Measurements from ENCODE around the gene B3GALT6. TPM values are rescaled to one million over a fixed set of nuclear protein-coding genes. Genes with fewer than 3 reads are reported as not detected.

Gene B3GALT6
- polyA plus RNA-seq, 1 donor from 2014 or later = 5.6 TPM

- Mint-ChIP-seq H3K27me3 (no peaks in the 10 kb centered on the region), H3K27ac (peak overlapping the region in 1 of 3 donors; percentile 67)
These were observed 14.2 kb upstream of the B3GALT6 start for GRCh38 chr1:1217621-1218523.

GRCh38 chr1:1218524-1219200 is 13.4 kb upstream of the B3GALT6 start:
- H3K4me3 Mint-ChIP-seq = no peak overlapping the region
- no peaks in the 10 kb centered on the region for H3K9me3 Mint-ChIP-seq
- no peaks in the 10 kb centered on the region for H3K27me3 Mint-ChIP-seq
- no peak overlapping the region for H3K27ac Mint-ChIP-seq
- peaks cover 0 to 14% (median 11%) of the 10 kb centered on the region in 3 donors for H3K4me1 Mint-ChIP-seq
- peaks cover 2% of the 10 kb centered on the region for H3K36me3 Mint-ChIP-seq

More at GRCh38 chr1:1217621-1218523, 14.2 kb upstream of the B3GALT6 start:
- no peaks in the 10 kb centered on the region for H3K9me3 Mint-ChIP-seq
- H3K4me1 Mint-ChIP-seq = peaks cover 0 to 12% (median 11%) of the 10 kb centered on the region in 3 donors
- H3K4me3 Mint-ChIP-seq = no peak overlapping the region
- peaks cover 2% of the 10 kb centered on the region for H3K36me3 Mint-ChIP-seq

- Mint-ChIP-seq H3K9me3 (no peaks in the 10 kb centered on the region), H3K4me3 (no peak overlapping the region), H3K27ac (no peak overlapping the region), H3K4me1 (peaks cover 0 to 14% (median 10%) of the 10 kb centered on the region in 3 donors), H3K27me3 (no peaks in the 10 kb centered on the region), H3K36me3 (peaks cover 2% of the 10 kb centered on the region)
These were observed 12.7 kb upstream of the B3GALT6 start for GRCh38 chr1:1219341-1219740.

GRCh38 chr1:1220197-1220596 is 11.8 kb upstream of the B3GALT6 start:
- H3K4me3 Mint-ChIP-seq = no peak overlapping the region
- H3K9me3 Mint-ChIP-seq = no peaks in the 10 kb centered on the region
- H3K27ac Mint-ChIP-seq = peak overlapping the region in 1 of 3 donors; percentile 25
- H3K36me3 Mint-ChIP-seq = peaks cover 2% of the 10 kb centered on the region
- H3K27me3 Mint-ChIP-seq = no peaks in the 10 kb centered on the region
- H3K4me1 Mint-ChIP-seq = peaks cover 0 to 7% (median 3%) of the 10 kb centered on the region in 3 donors

GRCh38 chr1:1221887-1222574 is 10.0 kb upstream of the B3GALT6 start:
- Mint-ChIP-seq H3K27ac (no peak overlapping the region), H3K4me3 (no peak overlapping the region), H3K9me3 (no peaks in the 10 kb centered on the region), H3K27me3 (no peaks in the 10 kb centered on the region), H3K4me1 (peaks cover 0 to 2% (median 1%) of the 10 kb centered on the region in 3 donors), H3K36me3 (peaks cover 2% of the 10 kb centered on the region)

- Mint-ChIP-seq H3K27ac (peak overlapping the region; percentile 29 to 85 (median 58)), H3K4me1 (peaks cover 0 to 2% (median 1%) of the 10 kb centered on the region in 3 donors), H3K27me3 (no peaks in the 10 kb centered on the region), H3K36me3 (peaks cover 2% of the 10 kb centered on the region), H3K9me3 (no peaks in the 10 kb centered on the region), H3K4me3 (peak overlapping the region in 1 of 4 donors; percentile 27)
These were observed 9.3 kb upstream of the B3GALT6 start for GRCh38 chr1:1222575-1223225.

GRCh38 chr1:1223321-1223720 is 8.7 kb upstream of the B3GALT6 start:
- Mint-ChIP-seq H3K4me1 (peaks cover 0 to 2% (median 1%) of the 10 kb centered on the region in 3 donors), H3K36me3 (peaks cover 2% of the 10 kb centered on the region), H3K27ac (peak overlapping the region; percentile 29 to 85 (median 58)), H3K4me3 (no peak overlapping the region), H3K9me3 (no peaks in the 10 kb centered on the region), H3K27me3 (no peaks in the 10 kb centered on the region)

GRCh38 chr1:1223891-1224290 is 8.1 kb upstream of the B3GALT6 start:
- no peak overlapping the region for H3K4me3 Mint-ChIP-seq
- no peaks in the 10 kb centered on the region for H3K9me3 Mint-ChIP-seq

GRCh38 chr1:1225238-1225845 is 6.7 kb upstream of the B3GALT6 start:
- Mint-ChIP-seq H3K9me3 (no peaks in the 10 kb centered on the region), H3K27ac (no peak overlapping the region), H3K4me3 (no peak overlapping the region), H3K27me3 (no peaks in the 10 kb centered on the region), H3K36me3 (peaks cover 2% of the 10 kb centered on the region), H3K4me1 (peaks cover 0 to 10% (median 8%) of the 10 kb centered on the region in 3 donors)

More at GRCh38 chr1:1223891-1224290, 8.1 kb upstream of the B3GALT6 start:
- peaks cover 2% of the 10 kb centered on the region for H3K36me3 Mint-ChIP-seq
- H3K27ac Mint-ChIP-seq = no peak overlapping the region
- H3K4me1 Mint-ChIP-seq = peaks cover 0 to 2% (median 1%) of the 10 kb centered on the region in 3 donors
- H3K27me3 Mint-ChIP-seq = no peaks in the 10 kb centered on the region

- Mint-ChIP-seq H3K36me3 (peaks cover 1% of the 10 kb centered on the region), H3K27ac (no peak overlapping the region), H3K9me3 (no peaks in the 10 kb centered on the region), H3K4me3 (peak overlapping the region in 1 of 4 donors; percentile 29), H3K4me1 (peaks cover 3 to 14% (median 12%) of the 10 kb centered on the region in 3 donors), H3K27me3 (no peaks in the 10 kb centered on the region)
These were observed 6.1 kb upstream of the B3GALT6 start for GRCh38 chr1:1225913-1226312.

GRCh38 chr1:1226566-1227362 is 5.3 kb upstream of the B3GALT6 start:
- Mint-ChIP-seq H3K4me1 (peaks cover 3 to 14% (median 12%) of the 10 kb centered on the region in 3 donors), H3K4me3 (no peak overlapping the region), H3K27me3 (no peaks in the 10 kb centered on the region), H3K36me3 (no peaks in the 10 kb centered on the region), H3K27ac (no peak overlapping the region), H3K9me3 (no peaks in the 10 kb centered on the region)

- H3K36me3 Mint-ChIP-seq = no peaks in the 10 kb centered on the region
- H3K4me3 Mint-ChIP-seq = no peak overlapping the region
- H3K27me3 Mint-ChIP-seq = no peaks in the 10 kb centered on the region
- no peaks in the 10 kb centered on the region for H3K9me3 Mint-ChIP-seq
- peaks cover 3 to 14% (median 12%) of the 10 kb centered on the region in 3 donors for H3K4me1 Mint-ChIP-seq
- H3K27ac Mint-ChIP-seq = no peak overlapping the region
These were observed 4.7 kb upstream of the B3GALT6 start for GRCh38 chr1:1227386-1227785.

GRCh38 chr1:1228187-1228586 is 3.9 kb upstream of the B3GALT6 start:
- Mint-ChIP-seq H3K36me3 (no peaks in the 10 kb centered on the region), H3K27me3 (no peaks in the 10 kb centered on the region), H3K9me3 (no peaks in the 10 kb centered on the region), H3K27ac (no peak overlapping the region), H3K4me3 (peak overlapping the region in 1 of 4 donors; percentile 54), H3K4me1 (peaks cover 3 to 14% (median 11%) of the 10 kb centered on the region in 3 donors)
